B cell (primary cell): ENCODE data around the gene HLA-A.

Experiments used
- EZH2 ChIP-seq: IDR thresholded peaks from 2 replicates; pipeline ENCODE4 v1.6.1; 2012; ENCODE audit warnings: borderline replicate concordance, low read depth, mild to moderate bottlenecking, moderate library complexity, low read length; ENCODE audit not compliant: insufficient read depth, poor library complexity, severe bottlenecking
- TF ChIP-seq, protein P1 (sequence below): fragments of 200-600 bp; IDR thresholded peaks from one replicate; pipeline ENCODE4 v1.8.0; 2022; ENCODE audit warnings: antibody characterized with exemption, mild to moderate bottlenecking

DNA sequence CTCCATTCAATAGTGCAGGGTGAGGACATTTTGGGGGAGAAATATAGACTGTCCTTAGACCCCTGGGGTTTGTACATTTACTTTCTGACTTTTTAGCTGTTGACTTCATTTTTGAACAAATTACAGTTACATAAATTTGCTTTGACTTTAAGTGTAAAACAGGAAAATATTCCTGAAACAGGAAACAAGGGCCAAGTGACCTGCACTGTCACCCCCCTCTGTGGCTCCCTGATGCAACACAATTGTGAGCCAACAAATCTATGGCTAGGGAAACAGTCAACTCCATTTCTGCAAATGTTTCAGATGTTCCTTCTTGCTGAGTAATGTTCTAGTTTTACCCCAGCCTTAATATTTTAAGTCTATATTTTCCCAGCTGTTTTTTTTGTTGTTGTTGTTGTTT lies 39.8 kb downstream of the HLA-A start:
- TF ChIP-seq, protein P1, sequence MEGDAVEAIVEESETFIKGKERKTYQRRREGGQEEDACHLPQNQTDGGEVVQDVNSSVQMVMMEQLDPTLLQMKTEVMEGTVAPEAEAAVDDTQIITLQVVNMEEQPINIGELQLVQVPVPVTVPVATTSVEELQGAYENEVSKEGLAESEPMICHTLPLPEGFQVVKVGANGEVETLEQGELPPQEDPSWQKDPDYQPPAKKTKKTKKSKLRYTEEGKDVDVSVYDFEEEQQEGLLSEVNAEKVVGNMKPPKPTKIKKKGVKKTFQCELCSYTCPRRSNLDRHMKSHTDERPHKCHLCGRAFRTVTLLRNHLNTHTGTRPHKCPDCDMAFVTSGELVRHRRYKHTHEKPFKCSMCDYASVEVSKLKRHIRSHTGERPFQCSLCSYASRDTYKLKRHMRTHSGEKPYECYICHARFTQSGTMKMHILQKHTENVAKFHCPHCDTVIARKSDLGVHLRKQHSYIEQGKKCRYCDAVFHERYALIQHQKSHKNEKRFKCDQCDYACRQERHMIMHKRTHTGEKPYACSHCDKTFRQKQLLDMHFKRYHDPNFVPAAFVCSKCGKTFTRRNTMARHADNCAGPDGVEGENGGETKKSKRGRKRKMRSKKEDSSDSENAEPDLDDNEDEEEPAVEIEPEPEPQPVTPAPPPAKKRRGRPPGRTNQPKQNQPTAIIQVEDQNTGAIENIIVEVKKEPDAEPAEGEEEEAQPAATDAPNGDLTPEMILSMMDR: no peak
- TF ChIP-seq EZH2: no peak
